HUES64 (cell line): ENCODE data around the gene GUCY1A1.
A peak's percentile ranks its signal among the peaks of the same experiment; 100 is the strongest.

Experiments
- H3K27ac ChIP-seq: 2 replicates; pipeline ENCODE4 v1.7.0; 2013; ENCODE audit warnings: low read depth, low read length, inconsistent platforms
- H3K27me3 ChIP-seq: 2 replicates; pipeline ENCODE4 v1.6.1; 2013; ENCODE audit warnings: mild to moderate bottlenecking, low read length; ENCODE audit not compliant: insufficient read depth
- H3K36me3 ChIP-seq: 2 replicates; pipeline ENCODE4 v1.6.1; 2013; ENCODE audit warnings: mild to moderate bottlenecking, low read length; ENCODE audit not compliant: insufficient read depth
- H3K4me1 ChIP-seq: 2 replicates; pipeline ENCODE4 v1.6.1; 2013; ENCODE audit warnings: mild to moderate bottlenecking, low read length, moderate library complexity; ENCODE audit not compliant: insufficient read depth
- H3K4me3 ChIP-seq: 2 replicates; pipeline ENCODE4 v1.5.1; 2013; ENCODE audit warnings: mild to moderate bottlenecking, low read length, moderate library complexity
- H3K9ac ChIP-seq: 2 replicates; pipeline ENCODE4 v1.6.1; 2013; ENCODE audit warnings: mild to moderate bottlenecking, low read depth, low read length
- H3K9me3 ChIP-seq: 2 replicates; pipeline ENCODE4 v1.6.1; 2013; ENCODE audit warnings: low read depth, low read length; ENCODE audit not compliant: insufficient read depth
- WGBS: fragments of 150-250, 120-280 bp; methylation state at CpG from one replicate; pipeline ENCODE4 v1.1.7; 2013; ENCODE audit warnings: missing lambda C conversion rate; 5-methylcytosine and 5-hydroxymethylcytosine counted together

Gene GUCY1A1

DNA sequence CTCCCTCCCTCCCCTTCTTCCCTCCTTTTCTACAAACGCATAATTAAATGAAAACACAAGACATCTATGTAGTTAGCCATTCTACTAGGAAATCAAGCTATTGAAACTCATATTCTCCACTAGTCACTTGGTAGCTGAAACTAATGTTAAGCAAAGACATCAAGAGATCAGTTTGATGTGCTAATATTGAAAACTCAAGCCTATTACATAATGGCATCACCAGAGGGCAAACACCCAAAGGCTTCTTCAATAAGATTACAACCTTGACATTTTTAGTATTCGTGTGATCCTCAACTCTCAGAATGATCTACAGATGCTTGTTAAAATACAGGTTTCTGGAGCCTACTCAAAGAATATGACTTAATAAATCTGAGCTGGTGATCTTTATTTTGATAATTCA lies 6.2 kb upstream of the GUCY1A1 start:
- H3K9me3 ChIP-seq = peaks cover 3% of the 10 kb centered on the region; the same call in 1 of the 2 replicates
- peaks cover 7% of the 10 kb centered on the region for H3K4me1 ChIP-seq
- H3K4me3 ChIP-seq = no peak overlapping the region
- H3K27ac ChIP-seq = no peak overlapping the region
- no peaks in the 10 kb centered on the region for H3K36me3 ChIP-seq
- H3K27me3 ChIP-seq = peaks cover 37% of the 10 kb centered on the region
- 85% methylated on average over 2 of the region's 2 CpGs for WGBS
- no peak overlapping the region for H3K9ac ChIP-seq

DNA sequence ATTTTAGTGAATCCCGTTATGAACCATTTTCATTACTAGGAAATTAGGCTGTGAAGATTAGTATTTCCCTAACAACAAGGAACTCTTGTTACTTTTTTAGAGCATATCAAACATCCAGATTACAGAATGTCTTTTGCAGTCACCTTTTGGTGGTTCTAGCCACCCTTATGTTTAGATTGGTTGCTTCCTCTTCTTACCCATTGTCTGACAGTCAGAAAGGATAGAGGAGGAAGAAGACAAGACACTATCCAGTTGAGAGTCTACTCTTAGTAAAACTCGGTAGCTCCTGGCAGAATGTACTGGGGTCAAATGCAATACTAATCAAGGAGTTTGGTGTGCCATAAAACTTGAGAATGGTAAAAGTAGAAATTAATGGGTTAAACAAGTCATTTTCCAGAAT lies 1.6 kb upstream of the GUCY1A1 start:
- no peak overlapping the region for H3K9ac ChIP-seq
- H3K27ac ChIP-seq = no peak overlapping the region
- no peak overlapping the region for H3K4me3 ChIP-seq
- 96% methylated on average over 1 of the region's 2 CpGs for WGBS
- H3K9me3 ChIP-seq = no peaks in the 10 kb centered on the region
- H3K4me1 ChIP-seq = peaks cover 13% of the 10 kb centered on the region
- H3K27me3 ChIP-seq = peaks cover 81% of the 10 kb centered on the region
- no peaks in the 10 kb centered on the region for H3K36me3 ChIP-seq

DNA sequence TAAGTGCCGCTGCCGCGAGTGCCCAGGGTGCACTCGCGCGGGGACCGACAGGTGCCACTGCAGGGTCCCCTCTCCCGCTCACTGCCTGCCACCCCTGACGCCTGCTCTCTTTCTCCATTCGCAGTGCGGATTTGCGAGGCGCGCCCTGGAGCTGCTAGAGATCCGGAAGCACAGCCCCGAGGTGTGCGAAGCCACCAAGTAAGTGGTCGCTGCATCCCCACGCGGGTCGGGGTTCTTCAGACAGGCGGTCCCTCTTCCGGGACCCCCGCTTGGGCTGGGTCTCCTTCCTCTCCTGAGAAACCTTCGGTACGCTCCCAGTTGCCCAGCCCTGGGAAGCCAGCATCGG lies 547 bp downstream of the GUCY1A1 start:
- Histone ChIP-seq H3K27ac (no peak overlapping the region), H3K27me3 (peaks cover 93% of the 10 kb centered on the region), H3K9me3 (no peaks in the 10 kb centered on the region), H3K36me3 (no peaks in the 10 kb centered on the region), H3K4me3 (peak overlapping the region; percentile 52), H3K4me1 (peaks cover 13% of the 10 kb centered on the region), H3K9ac (peak overlapping the region; percentile 55; the same call in 1 of the 2 replicates)
- 1% methylated on average over 27 of the region's 27 CpGs for WGBS

DNA sequence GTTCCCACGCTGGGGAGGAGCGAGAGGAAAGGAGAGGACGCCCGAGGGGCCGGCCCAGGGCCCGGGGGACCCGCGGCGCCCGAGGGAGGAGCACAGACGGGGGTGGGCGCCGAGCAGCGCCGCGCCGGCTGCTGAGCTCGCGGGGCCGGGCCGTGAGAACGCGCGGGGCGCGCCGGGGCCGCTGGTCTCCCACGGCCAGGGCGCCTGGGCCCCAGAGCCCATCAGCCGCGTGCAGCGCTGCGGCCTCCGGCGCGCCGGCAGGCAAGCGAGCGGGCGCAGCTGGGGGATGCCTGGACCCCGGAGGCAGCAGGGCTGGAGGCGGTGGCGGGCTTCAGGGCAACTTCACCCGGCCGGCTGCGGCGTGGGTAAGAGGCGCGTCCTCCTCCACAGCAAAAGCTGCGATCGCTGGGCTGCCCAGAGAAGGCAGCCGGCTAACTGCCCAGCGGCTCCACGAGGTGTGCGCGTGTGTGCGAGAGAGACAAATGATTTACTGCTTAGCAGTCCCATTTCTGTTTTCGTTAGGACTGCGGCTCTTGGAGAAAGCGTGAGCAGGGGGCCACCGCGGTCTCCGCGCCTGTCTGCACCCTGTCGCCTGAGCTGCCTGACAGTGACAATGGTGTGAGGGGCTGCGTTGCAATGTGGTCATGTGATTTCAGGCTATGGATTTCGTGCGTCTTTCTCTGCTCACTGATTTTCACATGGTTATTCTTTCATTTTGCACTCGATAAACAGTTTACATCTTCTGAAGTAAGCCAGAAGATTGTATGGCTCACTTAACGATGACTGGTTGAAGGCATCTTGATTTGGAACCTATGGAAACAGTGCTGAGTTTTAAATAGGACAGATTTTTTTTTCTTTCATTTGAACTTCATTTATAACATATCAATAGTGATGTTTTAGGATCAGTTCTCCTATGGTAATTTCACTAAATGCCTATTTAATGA lies 1.2 kb downstream of the GUCY1A1 start:
- peaks cover 13% of the 10 kb centered on the region for H3K4me1 ChIP-seq
- 2% methylated on average over 71 of the region's 71 CpGs for WGBS
- no peak overlapping the region for H3K27ac ChIP-seq
- H3K27me3 ChIP-seq = peaks cover 98% of the 10 kb centered on the region
- 0 out of 2 replicates have a peak overlapping the region, but pooled peaks have one; percentile 16 for H3K9ac ChIP-seq
- H3K4me3 ChIP-seq = peak overlapping the region; percentile 52
- no peaks in the 10 kb centered on the region for H3K9me3 ChIP-seq
- no peaks in the 10 kb centered on the region for H3K36me3 ChIP-seq

DNA sequence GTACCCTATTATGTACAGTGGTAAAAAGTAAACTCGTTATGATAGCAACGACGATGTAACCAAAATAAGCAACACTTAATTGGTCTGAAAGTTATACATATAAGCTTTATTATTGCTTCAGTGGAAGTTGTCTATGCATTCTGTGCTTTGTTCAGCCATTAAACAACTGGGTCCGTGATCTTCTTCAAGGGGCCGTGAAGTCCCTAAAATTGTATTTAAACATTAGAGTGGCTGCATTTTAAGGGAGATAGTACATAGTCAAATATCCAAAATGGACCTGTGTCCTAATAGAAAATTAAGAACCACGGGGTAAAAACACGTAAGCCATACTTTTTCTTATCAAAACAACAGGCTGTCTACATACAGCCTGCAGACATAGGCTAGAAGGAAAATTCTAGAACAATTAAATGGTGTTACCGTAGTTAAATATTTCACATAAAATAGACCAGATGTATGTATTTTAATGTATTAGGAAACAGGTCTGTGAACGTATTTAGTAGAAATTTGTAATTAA lies 2.1 kb downstream of the GUCY1A1 start:
- WGBS = 96% methylated on average over 4 of the region's 9 CpGs
- H3K4me1 ChIP-seq = peaks cover 13% of the 10 kb centered on the region
- no peak overlapping the region for H3K4me3 ChIP-seq
- H3K27ac ChIP-seq = no peak overlapping the region
- H3K27me3 ChIP-seq = peaks cover 100% of the 10 kb centered on the region
- H3K36me3 ChIP-seq = no peaks in the 10 kb centered on the region
- no peak overlapping the region for H3K9ac ChIP-seq
- H3K9me3 ChIP-seq = no peaks in the 10 kb centered on the region

DNA sequence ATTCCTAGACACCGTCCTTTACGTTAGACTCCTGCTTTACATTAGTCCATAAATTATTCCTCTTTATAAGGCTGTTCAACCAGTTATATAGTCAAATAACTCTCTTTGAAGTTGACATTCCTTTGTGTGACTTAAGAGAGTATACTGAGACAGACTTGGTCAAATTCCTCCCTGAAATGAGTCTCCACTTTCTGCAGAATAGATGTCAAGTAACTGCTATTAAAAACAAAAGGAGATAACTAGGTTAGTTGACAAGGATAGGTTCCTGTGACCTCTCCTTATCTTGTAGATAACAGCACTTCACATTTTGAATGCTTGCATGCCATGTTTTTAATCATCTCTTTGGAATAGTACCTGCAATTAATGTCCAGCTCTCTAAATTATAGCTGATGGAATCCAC lies 5.7 kb downstream of the GUCY1A1 start:
- Histone ChIP-seq H3K27me3 (peaks cover 64% of the 10 kb centered on the region), H3K4me3 (no peak overlapping the region), H3K36me3 (no peaks in the 10 kb centered on the region), H3K9ac (no peak overlapping the region), H3K9me3 (no peaks in the 10 kb centered on the region), H3K4me1 (peaks cover 16% of the 10 kb centered on the region; the same call in 1 of the 2 replicates), H3K27ac (no peak overlapping the region)
- 95% methylated on average over 2 of the region's 2 CpGs for WGBS

DNA sequence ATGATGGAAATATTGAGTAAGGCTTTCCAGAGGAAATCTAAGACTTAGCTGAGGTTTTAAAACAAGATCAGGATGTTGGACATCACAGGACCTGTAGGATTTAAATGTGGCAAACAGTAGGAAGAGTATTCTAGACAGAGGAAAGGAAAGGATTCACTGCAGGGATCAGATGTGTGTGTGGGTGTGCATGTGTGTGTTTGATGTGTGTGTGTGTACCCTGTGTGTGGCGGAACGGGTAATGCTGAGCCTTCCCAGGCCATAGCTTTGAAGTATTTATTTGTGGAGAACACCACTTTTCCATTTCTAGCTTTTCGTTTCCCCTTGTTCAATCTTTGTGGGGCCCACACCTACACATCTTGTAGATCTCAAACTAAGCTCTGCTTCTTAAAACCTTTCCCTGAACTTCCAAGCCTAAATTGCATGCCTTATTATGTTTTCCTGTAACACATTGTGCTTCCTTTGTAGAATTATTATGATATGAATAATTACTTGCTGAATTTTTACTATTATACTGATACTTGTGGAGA lies 6.9 kb downstream of the GUCY1A1 start:
- peaks cover 10% of the 10 kb centered on the region; the same call in 1 of the 2 replicates for H3K4me1 ChIP-seq
- no peaks in the 10 kb centered on the region for H3K9me3 ChIP-seq
- no peak overlapping the region for H3K9ac ChIP-seq
- H3K4me3 ChIP-seq = no peak overlapping the region
- 96% methylated on average over 3 of the region's 3 CpGs for WGBS
- H3K36me3 ChIP-seq = no peaks in the 10 kb centered on the region
- H3K27me3 ChIP-seq = peaks cover 53% of the 10 kb centered on the region
- no peak overlapping the region for H3K27ac ChIP-seq

DNA sequence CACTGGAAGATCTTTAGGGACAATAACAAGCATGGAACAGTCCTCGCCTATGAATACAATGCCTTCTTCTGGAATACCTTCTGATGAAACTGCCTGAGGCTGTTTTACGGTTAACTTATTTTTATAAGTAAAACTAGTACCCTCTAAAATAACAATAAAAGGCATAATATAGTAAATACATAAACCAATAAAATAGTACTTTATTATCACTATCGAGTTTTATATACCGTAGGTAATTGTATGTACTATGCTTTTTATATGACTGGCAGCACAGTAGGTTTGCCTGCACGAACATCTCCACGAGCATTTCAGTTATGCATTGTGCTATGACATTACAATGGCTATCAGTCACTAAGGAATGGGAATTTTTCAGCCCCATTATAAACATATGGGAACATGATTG lies 8.0 kb downstream of the GUCY1A1 start:
- Histone ChIP-seq H3K9ac (no peak overlapping the region), H3K27me3 (peaks cover 41% of the 10 kb centered on the region), H3K36me3 (no peaks in the 10 kb centered on the region), H3K4me3 (no peak overlapping the region), H3K4me1 (peaks cover 10% of the 10 kb centered on the region; the same call in 1 of the 2 replicates), H3K27ac (no peak overlapping the region), H3K9me3 (no peaks in the 10 kb centered on the region)
- 90% methylated on average over 5 of the region's 6 CpGs for WGBS

DNA sequence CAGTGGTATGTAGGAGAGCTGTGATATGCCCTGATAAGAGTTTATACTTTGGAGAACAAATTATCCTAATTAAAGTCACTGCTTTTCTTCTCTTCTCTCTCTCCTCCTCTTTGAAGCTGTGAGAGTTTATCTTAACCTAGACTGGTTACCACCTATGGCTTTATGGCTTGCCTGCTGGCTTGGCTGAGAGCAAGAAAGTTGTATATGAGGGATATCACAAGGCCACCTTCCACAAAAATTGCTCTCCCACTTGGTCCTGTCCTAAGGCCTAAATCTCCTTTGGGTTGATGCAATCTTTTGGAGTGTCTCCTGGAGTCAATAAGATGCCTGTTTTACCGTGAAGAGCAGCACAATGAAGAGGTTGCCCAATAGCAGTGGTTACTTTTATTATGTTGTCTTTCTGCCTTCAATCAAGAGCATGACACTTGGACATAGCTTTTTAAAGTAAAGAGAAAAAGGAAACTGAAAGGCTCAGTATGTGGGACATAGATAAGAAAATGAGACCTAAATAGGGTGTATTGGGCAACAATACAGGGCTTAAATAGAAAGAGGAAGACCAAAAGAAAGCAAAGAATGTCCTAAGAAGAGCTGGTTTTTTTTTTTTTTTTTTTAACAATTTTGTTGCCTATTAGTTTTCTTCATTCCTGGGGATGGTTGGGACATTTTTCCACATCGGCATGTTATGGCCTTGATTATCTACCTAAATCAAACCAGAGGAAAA lies 9.2 kb downstream of the GUCY1A1 start:
- H3K9me3 ChIP-seq = no peaks in the 10 kb centered on the region
- no peak overlapping the region for H3K4me3 ChIP-seq
- H3K9ac ChIP-seq = no peak overlapping the region
- no peak overlapping the region for H3K27ac ChIP-seq
- peaks cover 29% of the 10 kb centered on the region for H3K27me3 ChIP-seq
- no peaks in the 10 kb centered on the region for H3K36me3 ChIP-seq
- 51% methylated on average over 1 of the region's 2 CpGs for WGBS
- H3K4me1 ChIP-seq = peaks cover 10% of the 10 kb centered on the region; the same call in 1 of the 2 replicates

DNA sequence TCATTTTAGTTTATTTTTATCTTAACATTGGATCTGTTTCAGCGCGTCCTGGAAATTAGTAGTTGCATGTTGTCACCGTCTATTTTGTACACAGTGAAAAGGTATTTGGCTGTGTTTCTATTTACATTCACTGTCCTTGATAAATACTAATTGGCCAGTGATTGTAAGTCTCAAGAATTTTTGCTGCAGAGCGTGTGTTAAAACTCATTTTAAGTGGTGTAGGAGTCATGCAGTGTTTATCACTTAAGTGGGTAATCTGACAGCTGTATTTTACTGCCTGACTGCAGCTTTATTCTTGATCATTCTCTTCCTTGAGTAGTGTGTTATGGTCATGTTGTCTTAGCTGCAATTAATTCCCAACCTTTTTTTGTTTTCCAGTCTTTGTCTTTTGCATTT lies 9.8 kb downstream of the GUCY1A1 start:
- Histone ChIP-seq H3K27me3 (peaks cover 24% of the 10 kb centered on the region), H3K4me1 (peaks cover 10% of the 10 kb centered on the region; the same call in 1 of the 2 replicates), H3K9ac (no peak overlapping the region), H3K4me3 (no peak overlapping the region), H3K27ac (no peak overlapping the region), H3K9me3 (no peaks in the 10 kb centered on the region), H3K36me3 (no peaks in the 10 kb centered on the region)
- WGBS = 97% methylated on average over 4 of the region's 4 CpGs

DNA sequence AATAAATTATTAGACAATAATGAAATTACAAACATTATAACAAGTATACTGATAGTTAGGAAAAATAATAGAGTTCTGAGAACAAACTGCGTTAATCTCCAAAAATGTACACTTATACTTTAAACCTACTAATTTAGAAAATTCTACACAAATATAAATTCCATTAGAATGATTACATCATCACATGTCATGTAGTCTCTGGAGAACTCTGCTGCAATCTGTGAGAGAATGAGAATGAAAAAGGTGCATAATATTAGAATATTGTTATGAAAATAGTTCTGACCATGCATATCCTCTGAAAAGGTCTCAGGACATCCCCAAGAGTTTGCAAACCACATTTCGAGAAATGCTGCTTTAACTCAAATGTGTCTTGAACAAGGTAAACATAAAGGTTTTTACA lies 11.4 kb downstream of the GUCY1A1 start:
- Histone ChIP-seq H3K9me3 (no peaks in the 10 kb centered on the region), H3K4me1 (peaks cover 10% of the 10 kb centered on the region; the same call in 1 of the 2 replicates), H3K27ac (no peak overlapping the region), H3K4me3 (no peak overlapping the region), H3K36me3 (no peaks in the 10 kb centered on the region), H3K9ac (no peak overlapping the region), H3K27me3 (peaks cover 8% of the 10 kb centered on the region)
- WGBS = 100% methylated on average over 1 of the region's 2 CpGs
